HG02798 (cell line): ENCODE results near the gene IRS1.

Experiments used
- ATAC-seq: cut with Tn5 transposase; IDR thresholded peaks from one replicate; pipeline ENCODE4 v1.9.1; 2021; ENCODE audit warnings: mild to moderate bottlenecking; ENCODE audit not compliant: unreplicated experiment, poor library complexity

IRS1 gene

DNA sequence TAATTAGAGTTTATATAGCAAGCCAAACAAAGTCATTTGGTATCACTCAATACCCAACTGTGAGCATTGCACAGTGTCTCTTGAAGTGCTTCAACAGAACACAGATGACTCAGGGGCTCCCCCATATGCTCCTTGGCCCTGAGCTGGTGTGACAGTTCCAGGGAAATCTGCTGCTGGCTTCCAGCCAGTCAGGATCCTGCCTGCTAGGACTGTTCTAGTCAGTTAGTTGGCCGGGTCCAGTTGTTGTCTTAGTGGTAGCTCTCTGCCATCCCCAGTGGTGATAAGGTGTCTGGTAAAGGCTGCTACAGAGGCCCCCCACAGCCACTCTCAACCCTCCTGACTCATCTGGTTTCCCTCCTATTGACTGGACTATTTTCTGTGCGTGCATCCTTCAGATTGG, 100.3 kb downstream of the IRS1 start:
- ATAC-seq, result no peak

- ATAC-seq, result no peak
These were observed 100.9 kb downstream of the IRS1 start for GRCh38 chr2:226698671-226699070.

GRCh38 chr2:226694586-226695284, 104.9 kb downstream of the IRS1 start:
- ATAC-seq, result no peak

GRCh38 chr2:226694149-226694548, 105.5 kb downstream of the IRS1 start:
- no peak for ATAC-seq

- ATAC-seq, result no peak
These were observed 106.1 kb downstream of the IRS1 start for GRCh38 chr2:226693521-226693920.

- ATAC-seq, result no peak
These were observed 107.0 kb downstream of the IRS1 start for GRCh38 chr2:226692521-226693126.

DNA sequence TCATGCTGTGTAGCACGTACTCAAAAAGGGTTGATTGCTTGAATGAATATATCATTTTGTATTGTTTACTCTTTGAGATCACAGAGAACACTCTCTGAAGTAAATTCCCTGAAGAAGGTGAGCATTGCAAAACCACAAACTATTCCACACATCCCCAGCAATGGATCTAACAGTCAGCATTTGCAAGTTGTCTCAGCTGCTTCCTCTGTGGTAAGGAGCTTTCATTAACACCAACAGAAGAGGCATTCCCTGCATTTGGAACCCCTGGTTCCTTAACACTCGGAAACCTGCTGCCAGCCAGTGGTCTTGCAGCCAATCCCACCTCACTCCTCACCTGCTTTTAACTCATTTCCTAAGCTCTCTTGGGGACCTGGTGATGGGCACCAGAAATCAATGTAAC, 108.4 kb downstream of the IRS1 start:
- ATAC-seq, result no peak

DNA sequence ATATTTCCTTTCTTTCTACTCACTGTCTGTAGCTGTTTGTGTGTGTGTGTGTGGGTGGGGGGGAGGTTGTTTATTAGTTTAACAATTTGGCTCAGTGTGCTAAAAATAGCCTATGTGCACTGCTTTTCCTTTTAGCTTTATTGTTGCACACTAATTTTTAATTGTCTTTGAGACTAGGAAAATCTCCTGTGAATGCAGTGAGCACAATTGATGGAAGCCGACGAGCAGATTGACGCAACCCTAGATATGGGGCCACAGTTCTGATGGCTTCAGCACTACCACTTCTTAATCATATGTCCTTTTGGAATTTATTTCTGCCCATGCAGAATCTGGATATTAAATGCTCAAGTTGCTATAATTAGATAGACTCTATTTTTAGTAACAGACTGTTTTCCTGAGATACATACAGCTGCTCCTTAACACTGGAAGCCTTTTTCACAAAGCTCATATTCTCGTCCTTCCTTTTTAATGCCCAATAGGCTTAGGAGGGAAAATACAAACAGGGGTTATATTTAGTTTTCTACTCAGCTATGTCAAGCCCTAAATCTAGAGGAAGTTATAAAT, 109.1 kb downstream of the IRS1 start:
- ATAC-seq, result no peak

DNA sequence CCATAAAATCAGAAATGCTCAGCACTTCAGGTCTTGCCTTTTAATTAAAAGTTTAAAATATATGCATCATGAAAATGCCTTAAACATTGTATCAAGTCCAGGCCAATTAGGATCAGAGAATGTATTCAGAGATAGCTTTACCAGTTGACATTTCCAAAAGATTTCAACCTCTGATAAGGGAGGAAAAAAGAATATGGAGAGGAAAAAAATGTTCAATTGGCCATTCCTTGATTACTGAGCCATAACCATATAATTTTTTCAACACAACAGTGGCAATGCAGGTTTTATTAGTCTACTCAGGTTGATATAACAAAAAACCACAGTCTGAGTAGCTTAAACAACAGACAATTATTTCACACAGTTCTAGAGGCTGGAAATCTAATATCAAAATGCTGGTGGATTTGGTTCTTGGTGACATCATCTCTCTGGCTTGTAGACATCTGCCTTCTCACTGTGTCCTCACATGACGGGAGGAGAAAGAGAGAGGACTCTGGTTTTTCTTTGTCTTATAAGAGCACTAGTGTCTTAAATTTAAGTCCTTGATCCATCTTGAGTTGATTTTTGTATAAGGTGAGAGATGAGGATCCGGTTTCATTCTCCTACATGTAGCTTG, 111.9 kb downstream of the IRS1 start:
- no peak for ATAC-seq

GRCh38 chr2:226684563-226684959, 115.1 kb downstream of the IRS1 start:
- ATAC-seq, result no peak

DNA sequence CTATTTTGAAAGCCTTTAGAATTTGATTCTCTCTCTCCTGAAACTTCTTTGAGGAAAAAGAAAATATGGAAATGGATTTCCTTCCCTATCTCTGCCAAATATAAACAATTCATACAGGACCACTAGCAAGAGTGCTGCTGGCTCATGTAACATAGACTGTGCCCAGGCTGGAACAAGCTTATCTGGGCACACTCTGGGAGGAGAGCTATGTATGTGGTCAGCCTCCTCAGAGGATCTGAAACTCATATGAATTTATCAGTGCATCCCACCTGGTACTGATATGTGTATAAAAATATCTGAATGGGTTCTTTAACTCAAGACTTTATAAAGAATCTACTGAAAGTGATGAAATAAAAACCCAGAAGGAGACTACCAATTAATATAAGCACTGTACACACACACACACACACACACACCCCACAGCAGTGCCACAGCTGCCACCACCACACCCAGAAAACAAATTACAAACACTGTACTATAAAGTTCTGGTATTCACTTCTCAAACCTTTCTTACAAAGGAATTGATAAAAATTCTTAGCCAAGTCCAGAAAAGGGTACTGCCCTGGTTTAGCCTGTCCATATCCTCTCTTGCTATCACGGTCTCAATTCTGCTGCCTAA, 115.6 kb downstream of the IRS1 start:
- no peak for ATAC-seq

DNA sequence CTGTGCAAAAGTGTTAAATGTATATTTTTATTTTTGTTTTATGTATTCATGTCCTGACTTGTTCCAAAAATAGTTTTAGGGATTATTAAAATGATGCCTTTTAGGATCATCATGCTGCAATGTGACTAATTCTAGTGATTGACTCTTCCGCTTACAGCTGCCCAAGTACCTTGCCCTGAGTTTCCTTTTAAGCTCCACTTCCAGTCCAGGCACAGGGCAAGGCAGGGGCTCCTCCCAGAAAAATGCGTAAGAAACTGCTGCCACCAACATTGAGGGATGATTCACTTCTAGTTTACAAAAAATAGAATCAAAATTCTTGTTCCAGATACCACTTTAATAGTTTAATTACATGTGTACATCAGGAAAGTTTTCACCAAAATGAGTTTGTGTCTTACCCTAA, 116.4 kb downstream of the IRS1 start:
- no peak for ATAC-seq
